Fibroblast of the aortic adventitia (primary cell): ENCODE measurements around the gene FAM241A. TPM values are rescaled to one million over a fixed set of nuclear protein-coding genes. Genes with fewer than 3 reads are reported as not detected.
"Not testable (repeated sequence)": the region's sequence is repeated elsewhere in the genome, so short reads cannot be mapped to it uniquely, and the experiment has no call there.

Experiments used
- DNase-seq: peaks from one replicate; pipeline ENCODE4 v3.0.0-alpha.2; 2010; ENCODE audit warnings: low read depth
- H3K4me3 ChIP-seq: 2 replicates; pipeline ENCODE4 v1.5.1; 2011; ENCODE audit warnings: low read depth, mild to moderate bottlenecking, control low read depth, low read length, moderate library complexity
- CTCF ChIP-seq: IDR thresholded peaks from 2 replicates; pipeline ENCODE4 v1.5.1; 2011; ENCODE audit warnings: mild to moderate bottlenecking, low read length, control low read depth, inconsistent platforms; ENCODE audit not compliant: insufficient read depth
- total RNA-seq: library from RNA; depleted of rRNA; stranded (reverse); fragments of >200 nt; gene quantifications from 2 replicates; pipeline ENCODE4 v1.2.3, GENCODE V29; 2012; ENCODE audit warnings: low replicate concordance

Gene FAM241A
- total RNA-seq, 1 donor: 5.1 TPM

DNA sequence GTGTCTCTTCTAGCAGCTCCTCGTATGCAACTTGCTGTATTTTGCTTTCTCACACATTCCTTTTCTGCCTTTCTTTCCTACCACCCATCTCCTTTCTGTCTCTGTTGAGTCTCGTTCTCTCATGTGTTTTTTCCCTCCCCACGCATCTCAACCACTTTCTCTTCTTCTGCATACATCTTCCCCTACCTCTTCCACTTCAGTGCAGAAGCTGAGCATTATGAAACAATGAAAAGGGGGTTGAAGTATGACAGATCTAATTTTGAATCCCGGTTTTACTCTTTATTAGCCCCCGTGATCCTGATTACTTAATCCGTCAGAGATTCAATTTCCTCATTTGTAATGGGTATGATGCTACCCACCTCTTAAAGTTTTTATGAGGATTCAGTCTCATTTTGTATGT, 7.3 kb downstream of the FAM241A start:
- no peak overlapping the region for H3K4me3 ChIP-seq
- TF ChIP-seq CTCF: no peak
- DNase-seq: no peak

- no peak for DNase-seq
- TF ChIP-seq CTCF: no peak
- no peak overlapping the region for H3K4me3 ChIP-seq
Observed at GRCh38 chr4:112153211-112153791, 8.0 kb downstream of the FAM241A start.

- TF ChIP-seq CTCF: no peak
- no peak for DNase-seq
- H3K4me3 ChIP-seq: no peak overlapping the region
Observed at GRCh38 chr4:112156112-112156511, 10.9 kb downstream of the FAM241A start.

- no peak for DNase-seq
- no peak for TF ChIP-seq CTCF
- no peak overlapping the region for H3K4me3 ChIP-seq
Observed at GRCh38 chr4:112156553-112156952, 11.3 kb downstream of the FAM241A start.

GRCh38 chr4:112163706-112164105, 18.5 kb downstream of the FAM241A start:
- DNase-seq, H3K4me3 ChIP-seq: not testable (repeated sequence)

DNA sequence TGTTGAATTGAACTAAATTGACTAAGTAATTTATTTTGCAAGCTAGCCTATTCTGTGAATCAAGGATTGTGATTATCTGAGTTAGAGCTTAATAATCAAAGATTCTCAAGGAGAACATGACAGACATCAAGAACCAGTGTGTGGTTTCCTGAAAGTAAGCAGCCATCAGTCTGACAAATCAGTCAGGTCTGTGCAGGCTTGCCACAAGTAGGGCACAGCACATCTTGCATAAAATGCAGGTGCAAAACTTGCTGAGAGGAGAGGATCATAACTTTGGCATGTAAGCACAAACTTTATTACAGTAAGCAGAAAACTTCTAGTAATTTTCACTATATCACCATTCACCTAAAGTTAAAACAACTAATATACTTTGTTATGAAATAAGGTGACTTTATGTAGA, 22.5 kb downstream of the FAM241A start:
- no peak for TF ChIP-seq CTCF
- H3K4me3 ChIP-seq: no peak overlapping the region
- no peak for DNase-seq

- DNase-seq: no peak
- H3K4me3 ChIP-seq: no peak overlapping the region
- no peak for TF ChIP-seq CTCF
Observed at GRCh38 chr4:112168719-112169500, 23.7 kb downstream of the FAM241A start.
